ENCODE results near the gene CARD10. TPM values are rescaled to one million over a fixed set of nuclear protein-coding genes. Genes with fewer than 3 reads are reported as not detected.

The CARD10 gene
- total and polyA plus RNA-seq, 8 donors = 10.3 to 19.7 (median 15.4) TPM

- intact Hi-C loops (cut with DNase I) = no loop called here
- Histone ChIP-seq H3K4me1 (peaks cover 0 to 21% of the 10 kb centered on the region in 2 donors), H3K27me3 (peaks cover 7 to 41% of the 10 kb centered on the region in 2 donors), H3K27ac (no peak overlapping the region), H3K36me3 (no peaks in the 10 kb centered on the region), H3K9me3 (no peaks in the 10 kb centered on the region), H3K4me3 (peak overlapping the region in 1 of 2 donors; percentile 52)
- TF ChIP-seq CTCF (IDR thresholded peaks at IDR 0.05) = no peak
- DNase-seq (peak in 1 of 4 donors; percentile 24), ATAC-seq (no peak)
Measured at GRCh38 chr22:37517826-37518450, 1.3 kb downstream of the CARD10 start.

GRCh38 chr22:37516456-37516855 is 2.8 kb downstream of the CARD10 start:
- TF ChIP-seq CTCF (IDR thresholded peaks at IDR 0.05) = no peak
- ATAC-seq (no peak), DNase-seq (no peak)
- intact Hi-C loops (cut with DNase I) = no loop called here
- Histone ChIP-seq H3K4me1 (peaks cover 4 to 25% of the 10 kb centered on the region in 2 donors), H3K27me3 (peaks cover 7 to 41% of the 10 kb centered on the region in 2 donors), H3K27ac (no peak overlapping the region), H3K4me3 (no peak overlapping the region), H3K36me3 (no peaks in the 10 kb centered on the region), H3K9me3 (no peaks in the 10 kb centered on the region)

GRCh38 chr22:37515901-37516300 is 3.3 kb downstream of the CARD10 start:
- H3K4me1 ChIP-seq = peaks cover 4 to 25% of the 10 kb centered on the region in 2 donors
- TF ChIP-seq CTCF (IDR thresholded peaks at IDR 0.05) = no peak
- no peak for ATAC-seq

GRCh38 chr22:37514526-37515051 is 4.6 kb downstream of the CARD10 start:
- no peak overlapping the region for H3K27ac ChIP-seq
- ATAC-seq (no peak), DNase-seq (peak in 1 of 4 donors; percentile 54)
- peaks cover 4 to 18% of the 10 kb centered on the region in 2 donors for H3K4me1 ChIP-seq
- no peaks in the 10 kb centered on the region for H3K36me3 ChIP-seq
- H3K27me3 ChIP-seq = peaks cover 7 to 23% of the 10 kb centered on the region in 2 donors
- H3K4me3 ChIP-seq = no peak overlapping the region
- no peak for TF ChIP-seq CTCF (IDR thresholded peaks at IDR 0.05)
- intact Hi-C loops (cut with DNase I) = no loop called here
- H3K9me3 ChIP-seq = no peaks in the 10 kb centered on the region

More at GRCh38 chr22:37515901-37516300, 3.3 kb downstream of the CARD10 start:
- H3K27me3 ChIP-seq = peaks cover 7 to 36% of the 10 kb centered on the region in 2 donors
- no peaks in the 10 kb centered on the region for H3K36me3 ChIP-seq
- no peak overlapping the region for H3K27ac ChIP-seq
- H3K9me3 ChIP-seq = no peaks in the 10 kb centered on the region
- H3K4me3 ChIP-seq = no peak overlapping the region
- peak in 1 of 4 donors; percentile 77 for DNase-seq
- intact Hi-C loops (cut with DNase I) = no loop called here

GRCh38 chr22:37511395-37512104 is 7.7 kb downstream of the CARD10 start:
- intact Hi-C loops (cut with DNase I) = no loop called here
- ATAC-seq = no peak
- peak in 1 of 4 donors; percentile 6 for DNase-seq
- Histone ChIP-seq H3K36me3 (no peaks in the 10 kb centered on the region), H3K9me3 (no peaks in the 10 kb centered on the region), H3K27ac (no peak overlapping the region), H3K4me3 (no peak overlapping the region), H3K4me1 (peaks cover 14 to 19% of the 10 kb centered on the region in 2 donors), H3K27me3 (no peaks in the 10 kb centered on the region)
- no peak for TF ChIP-seq CTCF (IDR thresholded peaks at IDR 0.05)
